K562 (cell line): ENCODE data around the gene WDR13. TPM values are rescaled to one million over a fixed set of nuclear protein-coding genes. Genes with fewer than 3 reads are reported as not detected.

Experiments
- BRD9 ChIP-seq: fragments of 450-650 bp; IDR thresholded peaks from 2 replicates; pipeline ENCODE4 v1.6.1; 2018; ENCODE audit warnings: low read depth; ENCODE audit not compliant: partially characterized antibody
- E2F1 ChIP-seq: sonication (generic); formaldehyde crosslinking; IDR thresholded peaks from 2 replicates; pipeline ENCODE4 v1.8.1; 2023; ENCODE audit warnings: mild to moderate bottlenecking, missing genetic modification reagents, moderate library complexity
- E2F3 ChIP-seq: fragments of 250-450 bp; sonication (Bioruptor Pico); IDR thresholded peaks from 2 replicates; pipeline ENCODE4 v1.4.0; 2020; ENCODE audit warnings: mild to moderate bottlenecking
- FOXP4 ChIP-seq: sonication (generic); formaldehyde crosslinking; IDR thresholded peaks from 2 replicates; pipeline ENCODE4 v1.8.0; 2022; ENCODE audit warnings: mild to moderate bottlenecking, missing genetic modification reagents, borderline replicate concordance
- GABPB2 ChIP-seq: fragments of 250-450 bp; sonication (Bioruptor Pico); conservative IDR thresholded peaks from 2 replicates; pipeline ENCODE4 v1.5.1; 2021; ENCODE audit warnings: mild to moderate bottlenecking
- GTF2A2 ChIP-seq: IDR thresholded peaks from 2 replicates; pipeline ENCODE4 v1.6.1; 2016; ENCODE audit warnings: mild to moderate bottlenecking, missing genetic modification characterization, missing compliant biosample characterization
- MLX ChIP-seq, 2 experiments: fragments of 450-650 bp in 1 of 2; sonication (generic) in 1 of 2; formaldehyde crosslinking; conservative IDR thresholded peaks; 2 replicates each; pipeline versions ENCODE4 v1.4.0 to v1.8.1; 2020 to 2022; ENCODE audit warnings: mild to moderate bottlenecking in 1 of 2, missing genetic modification reagents in 1 of 2
- PRPF4 ChIP-seq: fragments of 200-400 bp; formaldehyde crosslinking; IDR thresholded peaks from one replicate; pipeline ENCODE4 v1.6.1; 2017; ENCODE audit warnings: low read length, low read depth, mild to moderate bottlenecking; ENCODE audit not compliant: insufficient read depth, poor library complexity, severe bottlenecking
- PYGO2 ChIP-seq: fragments of 450-650 bp; IDR thresholded peaks from 2 replicates; pipeline ENCODE4 v1.6.1; 2016; ENCODE audit warnings: mild to moderate bottlenecking, missing genetic modification characterization, moderate library complexity, missing compliant biosample characterization
- SOX6 ChIP-seq: fragments of 450-650 bp; IDR thresholded peaks from 2 replicates; pipeline ENCODE4 v1.6.1; 2014; ENCODE audit warnings: mild to moderate bottlenecking
- TCF7 ChIP-seq: sonication (generic); IDR thresholded peaks from 2 replicates; pipeline ENCODE4 v1.6.1; 2016; ENCODE audit warnings: antibody characterized with exemption, borderline replicate concordance
- TEAD4 ChIP-seq, 2 experiments: sonication (generic) in 1 of 2; formaldehyde crosslinking in 1 of 2; IDR thresholded peaks; 2 replicates each; pipeline versions ENCODE4 v1.6.1 to v1.8.0; 2012 to 2022; ENCODE audit warnings: borderline replicate concordance in 1 of 2, inconsistent platforms in 1 of 2, low read length in 1 of 2, mild to moderate bottlenecking in 1 of 2, missing genetic modification reagents in 1 of 2
- ZFPM2 ChIP-seq: fragments of 250-450 bp; sonication (Bioruptor Pico); IDR thresholded peaks from 2 replicates; pipeline ENCODE4 v1.5.1; 2022; ENCODE audit warnings: mild to moderate bottlenecking
- ZNF407 ChIP-seq: fragments of 450-650 bp; IDR thresholded peaks from 2 replicates; pipeline ENCODE4 v1.6.1; 2016; ENCODE audit warnings: low read depth
- ZNF584 ChIP-seq: fragments of 200-800 bp; sonication (Bioruptor generic); IDR thresholded peaks from 2 replicates; pipeline ENCODE4 v1.6.1; 2016; ENCODE audit warnings: low read depth, mild to moderate bottlenecking, missing genetic modification characterization, missing compliant biosample characterization
- ZNF589 ChIP-seq: fragments of 200-800 bp; sonication (Bioruptor generic); IDR thresholded peaks from 2 replicates; pipeline ENCODE4 v1.6.1; 2016; ENCODE audit warnings: low read depth, missing genetic modification characterization, missing compliant biosample characterization
- polyA plus RNA-seq, 8 experiments: library from polyadenylated mRNA; depleted of rRNA in 4 of 8; stranded (reverse) in 5 of 8; unstranded in 3 of 8; fragments of >200 nt; fragmentation: Nextera tagmentation in 2 of 8; fragmentation: Illumina TruSeq in 1 of 8; extraction: Ambion mirVana in 2 of 8; extraction: Trizol in 1 of 8; gene quantifications; 2 replicates each; pipeline versions ENCODE4 v1.2.1 to v1.2.3, GENCODE V29; 2011 to 2014; ENCODE audit warnings: inconsistent platforms in 1 of 8, missing spikeins in 1 of 8
- total RNA-seq, 7 experiments: library from RNA; depleted of rRNA in 6 of 7; stranded (reverse); fragments of >200 nt in 6 of 7; fragmentation: Illumina TruSeq in 2 of 7; extraction: Trizol in 2 of 7; gene quantifications; 2 replicates each; pipeline versions ENCODE4 v1.2.1 to v1.2.3, GENCODE V29; 2011 to 2021; ENCODE audit warnings: low replicate concordance in 1 of 7

WDR13 gene
- total and polyA plus RNA-seq, 9 of the 15 experiments (the other 6 are each of a cell fraction or from before 2014, with no cell fraction given) = 7.4 to 70.5 (median 31.4) TPM

GRCh38 chrX:48591255-48591791 is 6.0 kb upstream of the WDR13 start (continued):
- no peak for TF ChIP-seq TEAD4 (IDR thresholded peaks at IDR 0.05; ENCODE audit: low read length)
- TF ChIP-seq TEAD4 (CRISPR knock-in tag; IDR thresholded peaks at IDR 0.05; ENCODE audit: borderline replicate concordance) = no peak
- TF ChIP-seq GABPB2 (CRISPR knock-in tag) = no peak
- no peak for TF ChIP-seq FOXP4 (CRISPR knock-in tag)
- no peak for TF ChIP-seq ZNF407
- TF ChIP-seq E2F1 (CRISPR knock-in tag) = no peak
- TF ChIP-seq TCF7 = no peak
- TF ChIP-seq ZNF589 (CRISPR knock-in tag) = peak; percentile 58; the same call in 1 of the 2 replicates
- TF ChIP-seq E2F3 (CRISPR knock-in tag) = no peak
- no peak for TF ChIP-seq BRD9
- no peak for TF ChIP-seq GTF2A2 (tag)
- TF ChIP-seq PYGO2 (tag) = no peak
- TF ChIP-seq ZNF584 (CRISPR knock-in tag) = 0 out of 2 replicates have a peak, but pooled peaks have one; percentile 35
- TF ChIP-seq SOX6 = no peak
- TF ChIP-seq ZFPM2 (CRISPR knock-in tag) = no peak
- TF ChIP-seq PRPF4 = no peak
- TF ChIP-seq MLX (CRISPR knock-in tag; conservative IDR thresholded peaks at IDR 0.05) = no peak
